RPMI7951 (cell line): ENCODE measurements around the gene EMD. TPM values are rescaled to one million over a fixed set of nuclear protein-coding genes. Genes with fewer than 3 reads are reported as not detected.

ENCODE experiments used
- DNase-seq: peaks from one replicate; pipeline ENCODE4 v3.0.0-alpha.2; 2012; ENCODE audit warnings: low read depth
- total RNA-seq: library from RNA; depleted of rRNA; stranded (reverse); fragments of >200 nt; shearing (Covaris generic); gene quantifications from 2 replicates; pipeline ENCODE4 v1.2.3, GENCODE V29; 2014; rRNA removed

The EMD gene
- total RNA-seq, 1 experiment from 2014 or later, result 27.6 TPM

- no peak for DNase-seq
Measured at GRCh38 chrX:154419189-154419588, 40.1 kb downstream of the EMD start.

DNA sequence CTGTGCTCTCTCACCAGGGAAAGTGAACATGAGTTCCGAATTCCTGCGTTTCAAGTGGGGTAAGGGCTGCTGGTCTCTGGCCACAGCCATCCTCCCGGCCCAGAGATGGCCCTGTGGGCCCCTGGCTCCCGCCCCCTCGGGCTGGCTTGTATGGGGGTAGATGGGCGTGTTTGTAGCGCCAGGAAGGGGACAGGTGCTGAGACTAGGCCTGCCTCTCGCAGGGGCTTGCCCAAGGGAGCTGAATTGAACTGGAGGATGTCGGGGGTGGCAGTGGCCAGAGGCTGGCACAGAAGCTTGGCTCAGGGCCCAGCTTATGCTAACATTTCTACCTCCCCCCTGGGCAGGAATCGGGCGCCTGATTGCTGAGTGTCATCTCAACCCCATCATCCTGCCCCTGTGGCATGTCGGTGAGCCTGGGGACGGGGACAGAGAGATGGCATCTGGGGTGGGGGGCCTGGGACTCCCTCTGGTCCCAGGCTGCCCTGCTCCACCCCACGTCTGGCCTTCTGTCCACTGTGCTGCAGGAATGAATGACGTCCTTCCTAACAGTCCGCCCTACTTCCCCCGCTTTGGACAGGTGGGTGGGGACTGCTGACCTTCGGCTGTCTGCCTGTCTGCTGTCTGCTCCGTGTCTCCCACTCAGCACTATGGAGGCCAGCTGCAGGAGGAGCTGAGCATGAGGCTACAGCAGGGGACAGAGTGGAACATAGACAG lies 40.8 kb downstream of the EMD start:
- no peak for DNase-seq

DNA sequence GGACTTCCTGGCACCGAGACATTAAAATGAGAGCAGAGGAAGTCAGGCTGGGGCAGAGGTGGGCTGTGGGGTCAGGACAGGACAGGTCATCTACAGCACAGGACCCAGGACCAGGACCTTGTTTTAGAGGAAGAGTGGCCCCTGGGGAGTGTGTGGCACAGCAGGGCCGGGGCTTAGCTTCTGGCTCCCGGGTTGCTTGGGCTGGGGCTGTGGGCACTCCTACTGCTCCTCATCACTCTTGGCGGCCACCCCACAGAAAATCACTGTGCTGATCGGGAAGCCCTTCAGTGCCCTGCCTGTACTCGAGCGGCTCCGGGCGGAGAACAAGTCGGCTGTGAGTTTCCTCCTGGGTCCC lies 41.3 kb downstream of the EMD start:
- no peak for DNase-seq

DNA sequence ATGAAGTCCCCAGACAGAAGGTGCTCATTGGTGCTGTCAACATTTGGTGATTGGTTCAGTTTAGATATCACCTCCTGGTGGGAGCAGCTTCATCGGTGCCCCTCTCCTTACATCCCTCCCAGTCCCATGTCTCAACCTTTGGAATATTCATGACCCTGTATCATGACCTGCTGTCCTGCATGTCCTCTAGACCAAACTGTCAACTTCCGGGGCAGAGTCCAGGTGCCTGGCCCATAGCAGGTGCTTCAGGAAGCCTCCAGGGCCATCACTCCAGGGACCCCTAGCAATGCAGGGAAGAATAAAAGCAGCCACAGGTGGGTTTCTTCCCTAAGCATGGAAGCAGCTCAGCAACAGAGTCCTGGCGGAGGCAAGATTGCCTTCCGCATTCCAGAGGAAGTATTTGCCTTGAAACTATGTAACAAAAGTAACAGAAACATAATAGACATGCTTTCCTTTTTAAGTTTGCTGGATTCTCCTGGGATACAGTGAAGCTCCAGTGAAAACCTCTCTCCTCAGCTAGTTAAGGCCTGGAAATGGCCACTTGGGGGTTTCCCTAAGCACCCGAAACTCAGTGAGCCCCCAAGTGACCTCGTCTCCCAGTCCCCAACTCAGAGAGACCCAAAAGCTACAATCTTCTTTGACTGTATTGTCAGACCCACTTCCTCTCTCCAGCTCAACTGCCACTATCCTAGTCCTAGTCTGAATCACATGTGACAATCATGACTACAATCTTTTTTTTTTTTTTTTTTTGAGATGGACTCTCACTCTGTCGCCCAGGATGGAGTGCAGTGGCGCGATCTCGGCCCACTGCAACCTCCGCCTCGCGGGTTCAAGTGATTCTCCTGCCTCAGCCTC lies 48.0 kb downstream of the EMD start:
- DNase-seq, result no peak

GRCh38 chrX:154428176-154429171 lies 49.4 kb downstream of the EMD start, which contains the start of gene ATP6AP1:
Gene ATP6AP1, plus strand, starts transcription at chrX:154428677. Its CDS starts 16 bp downstream, at chrX:154428693.
- DNase-seq, result peak; percentile 92

DNA sequence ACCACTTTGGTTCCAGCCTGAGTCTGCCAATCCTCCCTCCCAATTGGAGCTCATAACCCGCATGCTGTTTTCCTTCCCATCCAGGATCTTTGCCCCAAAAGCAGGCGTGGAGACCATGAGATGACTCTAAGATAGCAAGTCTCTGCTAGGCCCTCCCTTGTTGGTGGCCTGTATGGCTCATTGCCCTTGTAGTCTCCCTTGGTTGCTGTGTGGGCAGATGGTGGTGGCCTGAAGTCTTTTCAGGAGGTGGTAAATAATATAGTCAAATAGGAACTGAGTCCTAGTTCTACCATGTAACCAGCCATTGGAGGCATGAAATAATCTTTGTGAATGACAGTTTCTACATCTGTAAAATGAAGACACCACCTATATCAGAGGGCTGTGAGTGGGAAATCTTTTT lies 50.6 kb downstream of the EMD start:
- DNase-seq, result no peak

GRCh38 chrX:154430479-154430878 lies 51.4 kb downstream of the EMD start:
- DNase-seq, result no peak

- DNase-seq, result no peak
Measured at GRCh38 chrX:154430916-154431315, 51.8 kb downstream of the EMD start.

Other genes starting within 250 kb of the EMD start
- gene OPN1LW, start 235.1 kb upstream of the EMD start, total RNA-seq, result not detected in 2 replicates
- gene OPN1MW, start 196.7 kb upstream of the EMD start, total RNA-seq, result not detected in 2 replicates
- not detected in 2 replicates for gene OPN1MW2, start 159.5 kb upstream of the EMD start, total RNA-seq
- gene OPN1MW3, start 121.7 kb upstream of the EMD start, total RNA-seq, result not detected in 2 replicates
- gene TEX28, start 84.2 kb upstream of the EMD start, total RNA-seq, result not detected in 2 replicates
- not detected in 2 replicates for gene TKTL1, start 83.5 kb upstream of the EMD start, total RNA-seq
- gene FLNA, start 4.7 kb upstream of the EMD start, total RNA-seq, result 375 and 579 TPM in 2 replicates
- 2,378 and 3,972 TPM in 2 replicates for gene RPL10, start 19.1 kb downstream of the EMD start, total RNA-seq
- gene DNASE1L1, start 30.0 kb downstream of the EMD start, total RNA-seq, result 12.6 and 14.3 TPM in 2 replicates
- 9.6 and 9.8 TPM in 2 replicates for gene TAFAZZIN, start 32.2 kb downstream of the EMD start, total RNA-seq
- gene ATP6AP1, start 49.4 kb downstream of the EMD start, total RNA-seq, result 29.0 and 36.1 TPM in 2 replicates
- gene GDI1, start 57.9 kb downstream of the EMD start, total RNA-seq, result 58.0 and 58.6 TPM in 2 replicates
- 37.8 and 45.0 TPM in 2 replicates for gene FAM50A, start 64.8 kb downstream of the EMD start, total RNA-seq
- gene PLXNA3, start 79.0 kb downstream of the EMD start, total RNA-seq, result 3.9 and 5.4 TPM in 2 replicates
- 28.8 and 40.4 TPM in 2 replicates for gene LAGE3, start 100.0 kb downstream of the EMD start, total RNA-seq
- 46.0 and 50.1 TPM in 2 replicates for gene UBL4A, start 107.3 kb downstream of the EMD start, total RNA-seq
- gene SLC10A3, start 111.3 kb downstream of the EMD start, total RNA-seq, result 19.5 and 25.6 TPM in 2 replicates
- gene FAM3A, start 136.9 kb downstream of the EMD start, total RNA-seq, result 16.5 and 22.3 TPM in 2 replicates
- 50.1 and 82.3 TPM in 2 replicates for gene G6PD, start 167.6 kb downstream of the EMD start, total RNA-seq
- gene IKBKG, start 168.3 kb downstream of the EMD start, total RNA-seq, result 11.2 and 16.5 TPM in 2 replicates
- gene CTAG1A, start 205.8 kb downstream of the EMD start, total RNA-seq, result not detected in 2 replicates
- not detected in 2 replicates for gene CTAG1B, start 240.0 kb downstream of the EMD start, total RNA-seq